ENCODE data around the gene TAF4. TPM values are rescaled to one million over a fixed set of nuclear protein-coding genes. Genes with fewer than 3 reads are reported as not detected.

TAF4 gene
- total and polyA plus RNA-seq, 8 donors = 14.1 to 21.0 (median 17.1) TPM

DNA sequence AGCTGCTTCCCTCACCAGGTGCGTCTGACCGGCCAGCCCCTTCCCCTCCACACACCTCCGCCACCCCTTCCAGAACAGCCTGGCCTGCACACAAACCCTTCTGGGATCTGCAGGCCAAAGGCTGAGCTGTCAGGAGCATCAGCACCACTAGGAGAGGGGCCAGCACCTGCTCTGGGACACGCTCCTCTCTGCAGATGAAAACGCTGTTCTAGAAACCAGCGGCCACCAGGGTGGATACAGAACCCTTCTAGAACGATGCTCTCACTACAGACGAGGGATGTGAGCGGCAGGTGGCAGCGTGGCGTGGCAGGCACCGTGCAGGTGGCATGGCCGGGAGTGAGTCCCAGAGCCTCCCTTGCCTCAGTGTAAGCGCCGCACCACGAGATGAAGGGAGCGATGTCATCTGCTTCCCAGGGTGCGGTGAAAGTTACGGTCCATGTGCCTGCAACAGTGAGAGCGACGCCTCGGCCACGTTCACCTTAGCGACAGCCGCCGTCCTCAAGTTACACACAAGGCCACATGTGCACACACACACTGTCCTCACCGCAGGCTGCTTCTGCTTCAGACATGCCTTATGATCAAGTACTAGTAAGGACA is 53.6 kb downstream of the TAF4 start:
- no peaks in the 10 kb centered on the region for H3K9me3 ChIP-seq
- TF ChIP-seq, protein P1, sequence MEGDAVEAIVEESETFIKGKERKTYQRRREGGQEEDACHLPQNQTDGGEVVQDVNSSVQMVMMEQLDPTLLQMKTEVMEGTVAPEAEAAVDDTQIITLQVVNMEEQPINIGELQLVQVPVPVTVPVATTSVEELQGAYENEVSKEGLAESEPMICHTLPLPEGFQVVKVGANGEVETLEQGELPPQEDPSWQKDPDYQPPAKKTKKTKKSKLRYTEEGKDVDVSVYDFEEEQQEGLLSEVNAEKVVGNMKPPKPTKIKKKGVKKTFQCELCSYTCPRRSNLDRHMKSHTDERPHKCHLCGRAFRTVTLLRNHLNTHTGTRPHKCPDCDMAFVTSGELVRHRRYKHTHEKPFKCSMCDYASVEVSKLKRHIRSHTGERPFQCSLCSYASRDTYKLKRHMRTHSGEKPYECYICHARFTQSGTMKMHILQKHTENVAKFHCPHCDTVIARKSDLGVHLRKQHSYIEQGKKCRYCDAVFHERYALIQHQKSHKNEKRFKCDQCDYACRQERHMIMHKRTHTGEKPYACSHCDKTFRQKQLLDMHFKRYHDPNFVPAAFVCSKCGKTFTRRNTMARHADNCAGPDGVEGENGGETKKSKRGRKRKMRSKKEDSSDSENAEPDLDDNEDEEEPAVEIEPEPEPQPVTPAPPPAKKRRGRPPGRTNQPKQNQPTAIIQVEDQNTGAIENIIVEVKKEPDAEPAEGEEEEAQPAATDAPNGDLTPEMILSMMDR (IDR thresholded peaks at IDR 0.05) = no peak
- no peak overlapping the region for H3K4me3 ChIP-seq
- intact Hi-C loops (cut with DNase I) = loop anchor here in 1 of 2 donors (5.0 kb wide), 1 partner anchor 125 kb away; no protein-coding TSS in a partner anchor
- no peaks in the 10 kb centered on the region for H3K27me3 ChIP-seq
- ATAC-seq (no peak), DNase-seq (no peak)
- no peak overlapping the region for H3K27ac ChIP-seq
- H3K4me1 ChIP-seq = peaks cover 0 to 8% of the 10 kb centered on the region in 2 donors
- H3K36me3 ChIP-seq = peaks cover 0 to 64% of the 10 kb centered on the region in 2 donors

DNA sequence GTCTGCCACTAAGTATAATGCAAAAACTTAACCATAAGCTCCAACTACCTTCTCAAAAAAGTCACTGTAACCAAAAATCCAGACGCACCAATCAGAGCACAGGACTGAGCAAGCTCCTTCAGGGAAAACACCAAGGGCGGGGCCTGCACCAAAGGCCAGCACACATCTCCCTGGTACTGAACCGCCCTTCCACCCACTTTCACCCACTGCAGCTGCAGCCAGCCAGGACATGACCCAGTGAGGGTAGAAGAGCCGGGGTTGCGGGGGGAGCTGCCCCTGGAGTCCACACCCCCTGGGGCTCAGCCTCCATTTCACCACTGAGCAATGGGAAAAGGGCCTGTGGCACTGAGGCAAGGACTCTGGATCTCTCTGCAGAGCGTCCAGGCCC is 54.3 kb downstream of the TAF4 start:
- intact Hi-C loops (cut with DNase I) = loop anchor here in 1 of 2 donors (5.0 kb wide), 1 partner anchor 126 kb away; no protein-coding TSS in a partner anchor
- Histone ChIP-seq H3K27me3 (no peaks in the 10 kb centered on the region), H3K27ac (no peak overlapping the region), H3K9me3 (no peaks in the 10 kb centered on the region), H3K4me3 (no peak overlapping the region), H3K36me3 (peaks cover 0 to 70% of the 10 kb centered on the region in 2 donors), H3K4me1 (peaks cover 0 to 8% of the 10 kb centered on the region in 2 donors)
- TF ChIP-seq, protein P1 (IDR thresholded peaks at IDR 0.05) = no peak
- no peak for DNase-seq
- ATAC-seq = no peak

DNA sequence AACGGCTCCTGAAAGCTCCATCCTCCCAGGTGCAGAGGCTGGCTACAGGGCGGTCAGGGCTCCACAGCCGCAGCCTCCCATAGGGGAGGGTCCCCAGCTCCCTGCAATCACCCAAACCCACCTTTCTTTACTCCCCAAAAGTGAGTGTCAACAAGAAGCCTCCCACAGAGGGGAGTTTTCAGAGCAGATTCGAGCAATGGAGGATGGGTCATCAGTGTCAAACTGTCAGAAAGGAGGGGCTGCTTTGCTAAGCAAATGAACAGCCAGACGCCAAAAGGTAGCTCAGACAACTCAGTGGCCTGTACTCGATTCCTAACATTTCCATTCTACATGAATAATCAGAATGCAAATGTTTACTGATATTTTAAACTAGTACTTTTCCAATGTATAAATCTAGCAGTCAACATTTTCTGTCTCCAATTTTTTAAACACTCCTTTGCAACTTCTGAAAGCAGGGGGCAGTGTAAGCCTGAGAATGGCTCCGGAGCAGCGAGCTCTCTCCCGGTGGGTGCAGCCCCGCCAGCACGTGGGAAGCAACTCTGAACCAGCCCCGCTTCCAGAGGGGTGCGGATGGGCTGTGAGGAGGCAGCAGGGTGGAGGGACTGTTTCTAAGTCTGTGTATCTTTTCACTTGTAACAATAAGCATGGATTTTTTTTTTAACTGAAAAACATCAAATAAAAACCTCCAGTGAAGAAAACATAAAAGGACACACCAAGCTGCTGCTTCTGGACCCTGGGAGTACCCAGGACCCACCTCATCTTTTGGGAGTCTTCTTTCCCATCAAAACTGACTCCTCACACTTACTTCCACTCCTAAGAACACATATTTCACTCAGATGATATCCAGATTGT is 54.9 kb downstream of the TAF4 start:
- H3K27ac ChIP-seq = no peak overlapping the region
- H3K4me3 ChIP-seq = no peak overlapping the region
- peaks cover 0 to 3% of the 10 kb centered on the region in 2 donors for H3K4me1 ChIP-seq
- intact Hi-C loops (cut with DNase I) = loop anchor here in 1 of 2 donors (5.0 kb wide), 1 partner anchor 127 kb away; no protein-coding TSS in a partner anchor
- DNase-seq (peak in 2 of 4 donors; percentile 40 to 61), ATAC-seq (peak; percentile 77)
- no peaks in the 10 kb centered on the region for H3K9me3 ChIP-seq
- H3K27me3 ChIP-seq = no peaks in the 10 kb centered on the region
- peaks cover 0 to 76% of the 10 kb centered on the region in 2 donors for H3K36me3 ChIP-seq
- TF ChIP-seq, protein P1 (IDR thresholded peaks at IDR 0.05) = peak; percentile 39 to 43

DNA sequence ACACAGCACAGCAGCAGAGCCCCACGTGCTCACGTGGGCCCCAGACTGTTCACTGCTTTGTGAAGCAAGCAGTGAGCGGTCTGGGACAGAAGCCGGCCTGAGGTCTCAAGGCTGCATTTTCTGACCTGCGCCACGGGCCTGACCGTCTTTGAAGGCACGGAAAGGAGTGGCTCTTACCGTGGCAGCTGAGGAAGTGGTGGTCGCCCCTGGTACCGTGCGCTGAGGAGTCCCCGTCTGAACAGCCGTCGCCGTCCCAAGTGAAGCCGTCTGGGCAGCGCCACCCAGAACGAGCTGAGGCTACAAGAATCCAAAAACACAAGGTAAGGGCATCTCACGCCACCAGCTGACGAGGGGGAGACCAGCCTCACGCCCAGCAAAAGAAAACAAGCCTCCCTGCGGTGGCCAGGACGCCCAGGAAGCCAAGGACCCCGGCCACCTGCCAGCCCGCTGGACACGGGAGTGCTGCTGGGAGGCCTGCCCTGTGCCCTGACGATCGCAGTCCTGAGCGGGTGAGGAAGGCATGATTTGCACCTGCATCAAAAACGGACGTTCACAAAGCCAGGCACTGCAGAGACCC is 55.7 kb downstream of the TAF4 start:
- DNase-seq (no peak), ATAC-seq (no peak)
- intact Hi-C loops (cut with DNase I) = loop anchor here in 1 of 2 donors (5.0 kb wide), 1 partner anchor 127 kb away; no protein-coding TSS in a partner anchor
- Histone ChIP-seq H3K4me3 (no peak overlapping the region), H3K36me3 (peaks cover 0 to 85% of the 10 kb centered on the region in 2 donors), H3K4me1 (no peaks in the 10 kb centered on the region), H3K27me3 (no peaks in the 10 kb centered on the region), H3K27ac (no peak overlapping the region), H3K9me3 (no peaks in the 10 kb centered on the region)
- TF ChIP-seq, protein P1 (IDR thresholded peaks at IDR 0.05) = no peak

DNA sequence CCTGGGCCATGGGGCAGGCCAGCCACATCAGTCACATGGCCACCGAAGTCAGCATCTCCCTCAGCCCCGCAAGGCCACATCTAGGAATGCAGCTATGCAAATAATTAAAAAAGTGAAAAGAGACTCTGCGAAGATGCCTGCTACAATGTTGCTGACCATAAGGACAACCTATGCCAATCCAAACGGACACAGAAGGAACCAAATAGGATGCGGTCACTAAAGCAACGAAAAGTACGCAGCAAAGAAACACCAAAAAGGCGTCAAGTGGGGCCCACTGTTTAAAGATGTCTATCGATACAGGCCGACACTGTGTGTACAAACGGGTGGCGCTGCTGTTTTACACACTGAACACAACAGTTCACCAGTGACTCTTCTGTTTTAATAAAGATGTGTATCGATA is 56.4 kb downstream of the TAF4 start:
- Histone ChIP-seq H3K27me3 (no peaks in the 10 kb centered on the region), H3K4me3 (no peak overlapping the region), H3K4me1 (no peaks in the 10 kb centered on the region), H3K9me3 (no peaks in the 10 kb centered on the region), H3K36me3 (peaks cover 0 to 88% of the 10 kb centered on the region in 2 donors), H3K27ac (no peak overlapping the region)
- intact Hi-C loops (cut with DNase I) = no loop called here
- TF ChIP-seq, protein P1 (IDR thresholded peaks at IDR 0.05) = no peak
- no peak for ATAC-seq
- no peak for DNase-seq
